Measurements from ENCODE around the gene ZAP70. TPM values are rescaled to one million over a fixed set of nuclear protein-coding genes. Genes with fewer than 3 reads are reported as not detected.

The ZAP70 gene
- total RNA-seq, 2 donors from 2014 or later, result 0.86 to 1.4 TPM

DNA sequence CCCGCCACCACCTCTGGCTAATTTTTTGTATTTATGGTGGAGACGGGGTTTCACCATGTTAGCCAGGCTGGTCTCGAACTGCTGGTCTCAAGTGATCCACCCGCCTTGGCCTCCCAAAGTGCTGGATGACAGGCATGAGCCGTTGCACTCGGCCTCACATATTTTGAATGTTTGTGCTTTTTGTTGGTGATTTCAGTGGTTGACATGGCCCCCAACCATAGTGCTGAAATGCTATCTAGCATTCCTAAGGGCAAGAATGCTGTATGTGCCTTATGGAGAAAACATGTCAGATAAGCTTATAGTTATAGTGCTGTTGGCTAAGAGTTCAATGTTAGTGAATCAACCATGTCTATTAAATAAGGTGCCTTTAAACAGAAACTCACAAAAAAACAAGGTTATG, 8.9 kb downstream of the ZAP70 start:
- H3K27me3 ChIP-seq, result no peaks in the 10 kb centered on the region
- TF ChIP-seq, protein P1, sequence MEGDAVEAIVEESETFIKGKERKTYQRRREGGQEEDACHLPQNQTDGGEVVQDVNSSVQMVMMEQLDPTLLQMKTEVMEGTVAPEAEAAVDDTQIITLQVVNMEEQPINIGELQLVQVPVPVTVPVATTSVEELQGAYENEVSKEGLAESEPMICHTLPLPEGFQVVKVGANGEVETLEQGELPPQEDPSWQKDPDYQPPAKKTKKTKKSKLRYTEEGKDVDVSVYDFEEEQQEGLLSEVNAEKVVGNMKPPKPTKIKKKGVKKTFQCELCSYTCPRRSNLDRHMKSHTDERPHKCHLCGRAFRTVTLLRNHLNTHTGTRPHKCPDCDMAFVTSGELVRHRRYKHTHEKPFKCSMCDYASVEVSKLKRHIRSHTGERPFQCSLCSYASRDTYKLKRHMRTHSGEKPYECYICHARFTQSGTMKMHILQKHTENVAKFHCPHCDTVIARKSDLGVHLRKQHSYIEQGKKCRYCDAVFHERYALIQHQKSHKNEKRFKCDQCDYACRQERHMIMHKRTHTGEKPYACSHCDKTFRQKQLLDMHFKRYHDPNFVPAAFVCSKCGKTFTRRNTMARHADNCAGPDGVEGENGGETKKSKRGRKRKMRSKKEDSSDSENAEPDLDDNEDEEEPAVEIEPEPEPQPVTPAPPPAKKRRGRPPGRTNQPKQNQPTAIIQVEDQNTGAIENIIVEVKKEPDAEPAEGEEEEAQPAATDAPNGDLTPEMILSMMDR (IDR thresholded peaks at IDR 0.05), result no peak
- no peaks in the 10 kb centered on the region for H3K9me3 ChIP-seq
- H3K4me1 ChIP-seq, result peaks cover 0 to 9% of the 10 kb centered on the region in 2 donors
- no peak overlapping the region for H3K27ac ChIP-seq
- H3K4me3 ChIP-seq, result no peak overlapping the region
- DNase-seq (ENCODE audit: low spot score), result no peak
- no peaks in the 10 kb centered on the region for H3K36me3 ChIP-seq

DNA sequence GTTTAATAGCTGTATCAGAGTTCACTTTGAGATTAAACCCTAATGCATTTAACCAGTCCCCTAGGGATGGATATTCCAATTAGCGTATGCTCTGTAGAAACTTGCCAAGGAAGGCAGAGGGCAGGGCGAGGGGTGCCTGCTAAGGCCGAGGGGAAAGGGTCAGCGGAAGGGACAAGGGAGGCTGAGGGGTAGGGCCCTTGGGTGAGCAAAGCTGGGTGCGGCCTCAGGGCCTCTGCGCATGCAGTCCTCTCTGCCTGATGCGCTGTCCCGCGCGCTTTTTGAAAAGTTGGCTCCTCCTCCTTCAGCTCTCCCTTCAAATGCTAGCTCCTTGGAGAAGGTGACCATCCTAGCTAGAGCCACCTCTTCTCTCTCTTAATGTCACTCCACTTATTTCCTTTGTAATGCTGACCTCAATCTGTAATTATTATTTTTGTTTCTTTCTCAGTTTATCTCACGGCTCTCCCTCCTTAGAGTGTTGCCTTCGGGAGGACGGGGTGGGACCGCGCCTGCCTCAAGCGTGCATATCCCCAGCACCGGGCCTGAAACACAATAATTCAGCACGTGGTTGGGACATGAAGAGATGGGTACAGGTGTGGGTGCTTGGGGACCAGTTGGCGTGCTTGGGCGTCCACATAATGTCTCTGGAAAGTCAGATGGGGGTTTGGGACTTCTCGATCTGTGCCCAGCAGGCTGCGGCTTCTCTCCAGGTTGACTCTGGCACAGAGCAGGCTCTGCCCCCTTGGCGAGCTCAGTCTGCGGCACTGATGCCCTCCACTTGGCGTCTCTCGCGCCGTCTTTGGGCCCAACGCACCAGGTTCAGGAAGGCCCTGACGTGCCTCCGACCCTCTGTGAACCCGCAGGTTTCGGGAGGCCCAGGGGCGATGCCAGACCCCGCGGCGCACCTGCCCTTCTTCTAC, 10.0 kb downstream of the ZAP70 start:
- no peaks in the 10 kb centered on the region for H3K36me3 ChIP-seq
- no peaks in the 10 kb centered on the region for H3K9me3 ChIP-seq
- H3K27me3 ChIP-seq, result no peaks in the 10 kb centered on the region
- TF ChIP-seq, protein P1 (IDR thresholded peaks at IDR 0.05), result no peak
- H3K4me3 ChIP-seq, result no peak overlapping the region
- no peak for DNase-seq (ENCODE audit: low spot score)
- peaks cover 0 to 20% of the 10 kb centered on the region in 2 donors for H3K4me1 ChIP-seq
- no peak overlapping the region for H3K27ac ChIP-seq

DNA sequence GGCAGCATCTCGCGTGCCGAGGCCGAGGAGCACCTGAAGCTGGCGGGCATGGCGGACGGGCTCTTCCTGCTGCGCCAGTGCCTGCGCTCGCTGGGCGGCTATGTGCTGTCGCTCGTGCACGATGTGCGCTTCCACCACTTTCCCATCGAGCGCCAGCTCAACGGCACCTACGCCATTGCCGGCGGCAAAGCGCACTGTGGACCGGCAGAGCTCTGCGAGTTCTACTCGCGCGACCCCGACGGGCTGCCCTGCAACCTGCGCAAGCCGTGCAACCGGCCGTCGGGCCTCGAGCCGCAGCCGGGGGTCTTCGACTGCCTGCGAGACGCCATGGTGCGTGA, 10.7 kb downstream of the ZAP70 start:
- Histone ChIP-seq H3K27me3 (no peaks in the 10 kb centered on the region), H3K27ac (no peak overlapping the region), H3K4me1 (peaks cover 0 to 21% of the 10 kb centered on the region in 2 donors), H3K36me3 (no peaks in the 10 kb centered on the region), H3K9me3 (no peaks in the 10 kb centered on the region), H3K4me3 (no peak overlapping the region)
- DNase-seq (ENCODE audit: low spot score), result no peak
- TF ChIP-seq, protein P1 (IDR thresholded peaks at IDR 0.05), result no peak

DNA sequence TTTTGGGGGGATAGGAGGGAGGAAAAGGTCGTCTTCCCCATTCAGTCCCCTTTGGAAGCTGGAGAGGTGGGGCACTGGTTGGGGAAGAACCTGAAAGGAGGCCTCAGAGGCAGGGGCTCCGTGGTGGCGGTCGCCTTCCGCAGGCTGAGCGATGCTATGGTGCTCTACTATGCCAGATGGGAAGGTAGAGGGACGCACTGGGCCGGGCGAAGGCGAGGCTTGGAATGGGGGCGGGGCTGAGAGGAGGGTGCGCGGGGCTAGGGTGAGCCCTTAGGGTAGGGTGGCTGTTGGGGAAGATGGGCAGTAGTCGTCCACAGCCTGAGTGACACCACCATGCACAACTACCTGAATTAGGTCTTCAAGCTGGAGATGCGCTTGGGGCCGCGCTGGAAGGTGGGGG, 11.1 kb downstream of the ZAP70 start:
- no peaks in the 10 kb centered on the region for H3K27me3 ChIP-seq
- TF ChIP-seq, protein P1 (IDR thresholded peaks at IDR 0.05), result no peak
- DNase-seq (ENCODE audit: low spot score), result no peak

DNA sequence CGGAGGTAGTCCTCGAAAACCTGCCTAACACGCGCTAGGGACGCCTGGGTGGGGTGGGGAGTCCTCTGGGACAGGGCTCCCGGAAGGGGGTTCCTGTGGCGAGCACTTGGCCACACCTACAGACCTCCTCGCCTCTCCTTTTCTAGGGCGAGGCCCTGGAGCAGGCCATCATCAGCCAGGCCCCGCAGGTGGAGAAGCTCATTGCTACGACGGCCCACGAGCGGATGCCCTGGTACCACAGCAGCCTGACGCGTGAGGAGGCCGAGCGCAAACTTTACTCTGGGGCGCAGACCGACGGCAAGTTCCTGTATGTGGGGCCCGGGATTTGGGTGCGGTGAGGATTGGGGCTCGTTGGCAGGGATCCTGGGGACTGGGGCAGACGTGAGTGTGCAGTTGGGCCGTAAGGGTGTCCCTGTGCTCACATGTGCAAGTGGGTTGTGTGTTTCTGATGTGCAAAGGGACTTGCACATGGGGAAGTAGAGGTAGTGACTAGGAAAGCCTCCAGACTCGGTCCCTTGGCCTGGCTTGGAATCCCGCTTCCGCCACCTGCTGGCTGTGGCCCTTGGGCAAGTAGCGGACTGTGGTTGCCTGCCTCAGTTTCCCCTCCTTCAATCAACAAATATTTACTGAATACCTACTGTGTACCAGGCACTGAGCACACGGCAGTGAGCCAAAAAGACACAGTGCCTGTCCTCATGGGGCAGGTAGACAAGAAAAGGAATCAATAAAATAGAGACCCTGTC, 11.7 kb downstream of the ZAP70 start:
- Histone ChIP-seq H3K9me3 (peaks cover 3 to 7% of the 10 kb centered on the region in 2 donors), H3K36me3 (no peaks in the 10 kb centered on the region), H3K27ac (no peak overlapping the region), H3K4me1 (peaks cover 0 to 21% of the 10 kb centered on the region in 2 donors), H3K27me3 (no peaks in the 10 kb centered on the region), H3K4me3 (no peak overlapping the region)
- no peak for DNase-seq (ENCODE audit: low spot score)
- TF ChIP-seq, protein P1 (IDR thresholded peaks at IDR 0.05), result no peak

More for the DNA sequence above, 11.1 kb downstream of the ZAP70 start:
- Histone ChIP-seq H3K9me3 (peaks cover 0 to 1% of the 10 kb centered on the region in 2 donors), H3K27ac (no peak overlapping the region), H3K4me3 (no peak overlapping the region), H3K36me3 (no peaks in the 10 kb centered on the region), H3K4me1 (peaks cover 0 to 21% of the 10 kb centered on the region in 2 donors)

Measured in right atrium auricular region (tissue), 2 donors.